Astrocyte of the cerebellum (primary cell): ENCODE measurements around the gene EMID1.

ENCODE experiments used
- DNase-seq: peaks from one replicate; pipeline ENCODE4 v3.0.0-alpha.2; 2011; ENCODE audit warnings: low read depth
- H3K4me3 ChIP-seq: 2 replicates; pipeline ENCODE4 v1.5.1; 2011; ENCODE audit warnings: mild to moderate bottlenecking, low read depth, low read length, moderate library complexity
- in situ Hi-C: cut with HindIII; loops from 2 replicates; pipeline ENCODE4 v1.10.0; 2017; ENCODE audit warnings: low sequenced_read_pairs
- TF ChIP-seq, protein P1 (sequence below): IDR thresholded peaks from 2 replicates; pipeline ENCODE4 v1.5.1; 2012; ENCODE audit warnings: low read length, low read depth, moderate library complexity, mild to moderate bottlenecking; ENCODE audit errors: missing control alignments

Gene EMID1

DNA sequence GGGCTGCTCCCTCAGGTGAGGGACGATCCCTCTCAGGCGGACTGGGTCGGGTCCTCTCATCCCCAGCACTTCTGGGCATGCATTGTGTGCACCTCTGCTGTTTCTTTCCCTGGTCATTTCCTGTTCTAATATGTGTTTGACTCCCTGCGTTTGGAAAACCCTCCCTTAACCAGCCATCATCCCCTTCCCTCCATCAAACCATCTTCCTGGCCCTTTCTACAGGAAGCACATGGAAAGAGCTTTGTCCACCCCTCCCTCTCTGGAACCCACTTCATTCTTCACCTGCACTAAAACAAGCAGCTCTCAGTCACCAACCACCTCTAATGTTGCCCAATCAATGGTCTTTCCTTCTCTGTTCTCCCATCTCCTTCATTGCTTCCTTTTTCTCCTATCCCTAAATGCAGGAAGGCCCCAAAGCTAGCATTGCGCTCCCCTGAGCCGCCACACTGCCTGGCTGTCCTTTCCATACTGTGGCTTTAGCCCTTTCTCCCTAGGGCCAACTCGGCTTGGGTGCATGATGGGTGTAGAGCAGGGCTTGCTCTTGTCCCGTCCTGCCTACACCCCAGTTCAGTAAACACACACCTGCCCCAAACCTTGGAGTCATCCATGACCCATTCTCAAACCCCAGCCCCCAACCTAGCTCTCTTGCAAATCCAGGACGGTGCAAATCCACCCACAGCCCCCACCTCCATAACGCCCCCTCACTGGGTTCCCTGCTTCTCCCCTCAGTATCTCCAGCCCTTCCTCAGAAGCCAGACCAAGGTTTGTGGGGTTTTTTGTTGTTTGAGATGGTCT is 95.3 kb downstream of the EMID1 start:
- in situ Hi-C loops: no loop called here
- TF ChIP-seq, protein P1, sequence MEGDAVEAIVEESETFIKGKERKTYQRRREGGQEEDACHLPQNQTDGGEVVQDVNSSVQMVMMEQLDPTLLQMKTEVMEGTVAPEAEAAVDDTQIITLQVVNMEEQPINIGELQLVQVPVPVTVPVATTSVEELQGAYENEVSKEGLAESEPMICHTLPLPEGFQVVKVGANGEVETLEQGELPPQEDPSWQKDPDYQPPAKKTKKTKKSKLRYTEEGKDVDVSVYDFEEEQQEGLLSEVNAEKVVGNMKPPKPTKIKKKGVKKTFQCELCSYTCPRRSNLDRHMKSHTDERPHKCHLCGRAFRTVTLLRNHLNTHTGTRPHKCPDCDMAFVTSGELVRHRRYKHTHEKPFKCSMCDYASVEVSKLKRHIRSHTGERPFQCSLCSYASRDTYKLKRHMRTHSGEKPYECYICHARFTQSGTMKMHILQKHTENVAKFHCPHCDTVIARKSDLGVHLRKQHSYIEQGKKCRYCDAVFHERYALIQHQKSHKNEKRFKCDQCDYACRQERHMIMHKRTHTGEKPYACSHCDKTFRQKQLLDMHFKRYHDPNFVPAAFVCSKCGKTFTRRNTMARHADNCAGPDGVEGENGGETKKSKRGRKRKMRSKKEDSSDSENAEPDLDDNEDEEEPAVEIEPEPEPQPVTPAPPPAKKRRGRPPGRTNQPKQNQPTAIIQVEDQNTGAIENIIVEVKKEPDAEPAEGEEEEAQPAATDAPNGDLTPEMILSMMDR: no peak
- H3K4me3 ChIP-seq: no peak overlapping the region
- no peak for DNase-seq

DNA sequence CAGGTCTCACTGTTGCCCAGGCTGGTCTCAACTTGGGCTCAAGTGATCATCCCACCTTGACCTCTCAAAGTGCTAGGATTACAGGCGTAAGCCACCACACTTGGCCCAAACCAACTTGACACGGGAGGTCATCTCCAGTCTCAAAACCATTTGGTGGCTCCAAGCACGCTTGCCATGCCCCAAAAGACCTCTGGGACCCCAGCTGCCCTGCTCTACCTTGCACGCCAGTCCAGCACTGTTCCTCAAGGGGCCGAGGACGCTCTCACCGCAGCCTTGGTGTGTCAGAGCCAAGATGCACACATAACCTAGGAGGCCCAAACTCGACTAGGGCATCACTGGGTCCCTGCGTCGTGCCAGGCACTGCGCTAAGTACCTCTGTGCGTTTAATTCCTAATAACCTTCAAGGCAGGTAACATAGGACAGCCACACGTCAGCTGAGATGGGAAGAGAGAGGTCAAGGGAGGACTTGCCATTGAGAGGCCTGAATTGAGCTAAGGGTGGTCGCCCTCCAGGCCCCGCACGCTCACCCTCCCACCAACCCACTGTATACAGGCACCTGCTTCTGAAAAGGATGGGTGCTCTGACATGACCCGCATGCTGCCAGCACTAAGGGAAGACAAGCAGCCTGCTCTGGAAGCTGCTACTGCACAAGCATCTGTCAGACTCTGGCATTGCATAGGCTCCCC is 96.2 kb downstream of the EMID1 start:
- no peak for DNase-seq
- TF ChIP-seq, protein P1: no peak
- H3K4me3 ChIP-seq: no peak overlapping the region
- in situ Hi-C loops: no loop called here

DNA sequence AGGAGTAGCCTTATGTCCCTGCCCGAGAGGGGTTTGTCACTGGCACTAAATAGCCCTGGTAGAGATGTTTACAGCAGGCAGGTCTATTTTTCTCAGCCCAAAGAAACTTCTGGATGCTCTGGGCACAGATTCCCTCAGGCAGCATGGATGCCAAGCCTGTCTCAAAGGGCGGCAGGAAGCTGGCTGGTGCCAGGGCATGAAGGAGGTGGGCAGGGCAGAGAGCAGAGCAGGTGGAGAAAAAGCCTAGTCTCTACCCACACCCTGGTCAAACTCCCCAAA is 96.6 kb downstream of the EMID1 start:
- no peak for DNase-seq
- in situ Hi-C loops: no loop called here
- no peak overlapping the region for H3K4me3 ChIP-seq
- TF ChIP-seq, protein P1: no peak

DNA sequence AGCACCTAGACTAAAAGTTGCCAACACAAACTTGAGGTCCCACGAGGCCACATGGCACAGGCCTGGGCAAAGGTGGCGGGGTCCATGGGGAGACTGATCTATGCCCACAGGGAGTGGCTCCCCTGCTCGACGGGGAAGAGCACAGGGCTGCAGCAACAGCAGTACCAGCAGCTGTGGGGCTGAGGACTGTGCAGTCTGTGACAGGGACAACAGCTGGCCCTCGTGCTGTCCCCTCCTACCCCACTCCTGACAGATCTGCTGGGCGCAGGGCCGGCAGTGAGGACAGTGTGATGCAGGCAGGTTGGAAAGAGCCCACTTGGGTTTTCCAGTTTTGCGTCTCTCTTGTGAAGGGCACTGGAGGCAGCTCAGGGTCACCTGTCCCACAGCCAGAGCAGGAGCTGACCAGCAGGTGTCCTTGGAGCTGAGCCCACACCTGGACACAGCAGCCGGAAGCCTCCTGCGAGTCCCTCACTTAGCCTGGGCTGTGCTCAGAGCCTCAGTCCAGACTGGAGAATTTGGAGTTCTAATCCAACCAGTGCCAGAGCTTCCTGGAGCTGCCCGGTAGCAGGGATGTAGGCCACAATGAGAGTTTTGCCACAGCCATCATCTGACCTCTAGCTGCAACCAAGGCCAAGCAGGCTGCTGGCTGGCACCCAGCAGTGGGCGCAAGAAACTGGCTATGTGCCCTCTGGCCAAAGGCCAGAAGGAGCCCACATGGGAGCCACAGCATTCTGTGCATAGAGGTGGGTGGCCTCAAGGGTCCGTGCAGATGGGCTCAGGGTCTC is 97.2 kb downstream of the EMID1 start:
- TF ChIP-seq, protein P1: no peak
- no peak for DNase-seq
- no peak overlapping the region for H3K4me3 ChIP-seq
- in situ Hi-C loops: no loop called here

DNA sequence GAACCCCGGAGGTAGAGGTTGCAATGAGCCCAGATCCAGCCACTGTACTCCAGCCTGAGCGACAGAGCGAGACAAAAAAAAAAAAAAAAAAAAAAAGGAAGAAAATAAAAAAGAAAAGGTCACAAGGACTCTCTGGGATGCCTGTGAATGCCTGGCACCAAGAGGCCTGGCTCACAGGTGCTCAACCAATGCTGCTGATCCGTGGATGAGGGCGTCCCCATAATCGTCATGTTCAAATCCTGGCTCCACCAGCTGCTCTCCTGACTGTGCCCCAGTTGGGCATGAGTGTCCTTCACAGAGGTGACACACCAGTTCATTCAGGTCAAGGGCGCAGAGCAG is 100.1 kb downstream of the EMID1 start:
- H3K4me3 ChIP-seq: no peak overlapping the region
- in situ Hi-C loops: no loop called here
- TF ChIP-seq, protein P1: no peak
- DNase-seq: no peak

DNA sequence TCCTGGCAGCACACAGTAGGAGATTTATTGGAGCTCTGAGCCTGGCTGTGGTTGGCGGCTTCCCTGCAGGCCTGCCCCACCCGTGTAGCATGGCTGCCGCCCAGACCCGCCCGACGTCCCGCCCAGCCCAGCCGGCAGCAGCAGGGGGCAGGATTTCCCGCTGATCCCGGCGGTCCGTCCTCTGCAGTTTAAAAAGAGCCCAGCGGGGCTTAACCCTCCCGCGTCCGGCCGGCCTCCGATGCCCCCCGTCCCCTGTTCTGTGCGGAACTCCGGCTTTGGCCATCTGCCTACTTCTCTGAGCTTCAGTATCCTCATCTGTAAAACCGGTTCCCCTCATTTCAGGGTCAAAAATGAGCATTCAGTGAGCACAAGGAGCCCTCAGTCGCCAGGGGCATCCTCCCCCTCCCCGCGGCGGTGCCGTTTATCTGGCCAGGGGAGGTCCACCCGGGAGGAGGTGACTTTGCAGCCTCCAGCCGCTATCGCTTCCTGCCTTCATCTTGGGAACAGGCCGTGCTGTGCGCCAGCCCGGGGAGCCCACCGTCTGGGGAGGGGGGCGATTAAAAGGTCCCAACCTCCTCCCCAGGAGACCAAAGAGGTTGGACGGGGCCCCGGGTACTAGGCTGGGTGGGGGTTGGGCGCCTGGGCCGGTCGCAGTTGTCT is 100.6 kb downstream of the EMID1 start, which contains the start of gene GAS2L1:
GAS2L1 (plus strand) TSS at position 476 of the 660 bp plus-strand sequence. CDS start 1,456 bp downstream, outside the sequence.
- in situ Hi-C loops: no loop called here
- no peak for DNase-seq
- TF ChIP-seq, protein P1: peak; percentile 27
- peak within 1 kb of the TSS; percentile 66 for H3K4me3 ChIP-seq
